HG03066 (cell line): ENCODE results near the gene CXCL3.

Experiments
- ATAC-seq: cut with Tn5 transposase; IDR thresholded peaks from one replicate; pipeline ENCODE4 v1.9.1; 2021; ENCODE audit warnings: low read depth; ENCODE audit not compliant: unreplicated experiment

The CXCL3 gene

GRCh38 chr4:74016068-74016467, 22.4 kb downstream of the CXCL3 start:
- no peak for ATAC-seq

- ATAC-seq, result no peak
These were observed 23.2 kb downstream of the CXCL3 start for GRCh38 chr4:74015126-74015780.

- no peak for ATAC-seq
These were observed 24.2 kb downstream of the CXCL3 start for GRCh38 chr4:74014332-74014731.

- ATAC-seq, result no peak
These were observed 25.2 kb downstream of the CXCL3 start for GRCh38 chr4:74013264-74013663.

DNA sequence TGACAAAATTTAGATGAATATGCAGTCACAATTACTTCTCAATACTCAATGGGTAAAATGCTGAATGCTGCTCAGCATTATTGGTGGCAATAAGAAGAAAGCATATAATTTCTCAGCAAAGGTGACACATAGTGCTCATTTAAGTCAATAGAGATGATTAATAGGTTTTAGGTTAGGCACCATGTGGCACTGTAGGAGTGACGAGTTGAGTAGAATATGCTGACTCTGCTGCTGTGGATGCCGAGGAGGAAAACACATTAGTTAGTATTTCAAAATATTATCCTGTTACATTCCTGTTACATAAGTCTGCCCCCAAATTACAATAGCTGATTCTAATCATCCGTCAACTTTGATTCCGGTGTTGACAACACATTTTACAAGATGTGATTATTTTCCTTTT, 26.4 kb downstream of the CXCL3 start:
- ATAC-seq, result no peak

- ATAC-seq, result no peak
These were observed 29.2 kb downstream of the CXCL3 start for GRCh38 chr4:74009307-74009706.

DNA sequence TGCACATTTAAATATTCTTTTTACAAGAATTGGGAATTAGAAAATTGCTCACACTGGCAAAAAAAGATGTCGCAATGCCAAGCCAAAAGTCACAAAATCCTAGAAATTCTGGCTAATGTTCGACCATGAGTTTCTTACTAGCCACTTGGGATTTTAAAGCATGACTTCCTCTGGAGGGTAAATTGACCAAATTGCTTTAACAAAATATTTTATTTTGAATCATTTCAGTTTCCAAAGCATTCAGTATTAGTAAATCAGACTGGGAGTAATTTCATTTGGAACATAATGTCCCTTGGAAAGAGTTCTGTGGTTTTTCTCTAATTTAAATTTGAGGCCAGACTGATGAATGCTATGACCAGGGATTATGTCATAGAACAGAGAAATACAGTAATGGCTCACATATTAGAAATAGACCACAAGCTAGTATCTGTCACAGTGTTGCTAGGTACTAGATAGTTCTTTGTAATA, 32.4 kb downstream of the CXCL3 start:
- ATAC-seq, result no peak

- no peak for ATAC-seq
These were observed 33.0 kb downstream of the CXCL3 start for GRCh38 chr4:74005528-74005927.

DNA sequence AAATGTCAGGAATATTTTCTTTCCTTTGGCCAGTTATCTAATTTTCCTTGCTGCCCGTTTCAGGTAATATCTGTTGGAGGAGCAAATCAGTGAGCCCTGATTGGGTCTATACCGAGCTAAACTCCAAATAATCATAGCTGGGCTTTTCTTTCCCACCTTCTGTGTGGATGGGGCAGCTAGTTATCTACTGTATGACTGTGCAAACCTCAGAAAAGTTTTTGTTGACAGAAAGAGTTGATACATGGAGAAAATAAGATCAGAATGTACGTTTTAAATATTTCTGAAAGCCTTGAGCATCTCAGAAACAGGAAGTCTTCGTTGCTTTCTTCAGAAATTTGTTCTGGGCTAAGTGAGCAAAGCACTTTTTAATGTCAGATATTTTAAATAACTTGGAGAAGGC, 33.8 kb downstream of the CXCL3 start:
- no peak for ATAC-seq

GRCh38 chr4:74000301-74000700, 38.2 kb downstream of the CXCL3 start:
- ATAC-seq, result no peak

DNA sequence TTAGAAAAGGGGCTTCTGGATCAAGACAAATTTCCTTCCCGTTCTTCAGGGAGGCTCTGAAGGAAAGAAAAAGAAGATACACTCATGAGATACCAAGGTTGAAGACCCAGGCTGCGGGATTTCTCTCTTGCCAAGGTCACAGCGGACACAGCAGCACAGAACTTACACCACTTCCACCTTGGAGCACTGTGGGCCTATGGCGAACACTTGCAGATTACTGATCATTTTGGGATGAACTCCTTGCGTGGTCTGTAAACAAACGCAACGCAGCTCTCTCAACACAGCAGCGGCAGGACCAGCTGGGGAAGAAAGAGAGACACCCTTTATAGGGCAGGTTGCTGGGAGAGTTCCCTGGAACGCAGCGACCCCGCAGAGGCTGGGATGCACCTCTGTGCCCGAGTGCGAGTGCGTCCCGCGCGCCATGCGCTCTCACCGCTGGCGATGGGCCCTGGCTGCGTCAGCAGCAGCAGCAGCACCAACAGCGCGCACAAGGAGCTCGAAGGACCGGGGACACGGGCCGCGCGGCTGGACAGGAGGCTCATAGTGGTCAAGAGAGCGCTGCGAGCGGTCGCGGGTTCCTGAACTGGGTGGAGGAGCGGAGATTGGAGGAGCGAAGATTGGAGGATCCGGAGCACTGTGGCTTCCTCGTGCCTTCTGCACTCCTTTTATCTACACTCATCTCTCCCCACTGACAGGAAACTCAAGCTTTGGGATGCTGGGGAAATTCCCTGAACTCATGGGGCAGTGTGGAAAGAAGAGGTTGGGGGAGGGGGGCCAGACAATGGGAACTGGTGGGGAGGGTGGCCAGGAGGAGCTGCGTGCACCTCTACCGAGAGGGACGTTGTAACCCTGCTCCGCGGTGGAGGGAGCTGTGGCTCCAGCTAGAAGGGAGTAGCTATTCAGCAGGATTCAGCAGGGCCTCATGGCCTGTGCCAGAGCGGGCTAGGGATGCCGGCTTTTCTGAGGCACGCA, 40.2 kb downstream of the CXCL3 start, which contains the start of gene CXCL5:
TSS of gene CXCL5 (minus strand) at position 638 of the 972 bp plus-strand sequence. CDS start at position 542, 96 bp downstream.
- ATAC-seq, result no peak

GRCh38 chr4:73992050-73992449, 46.4 kb downstream of the CXCL3 start:
- no peak for ATAC-seq

DNA sequence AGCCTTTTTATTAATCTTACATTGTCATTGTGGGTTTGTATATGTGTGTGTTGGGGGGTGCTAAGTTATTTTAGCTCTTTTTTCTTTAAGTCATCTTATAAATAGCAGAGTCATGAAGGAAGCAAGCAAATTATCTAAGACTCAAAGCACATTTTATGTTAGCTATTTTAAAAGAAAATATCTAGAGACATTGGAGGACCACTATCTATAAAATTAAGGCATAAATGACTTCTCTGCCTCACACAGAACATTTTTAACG, 46.8 kb downstream of the CXCL3 start:
- no peak for ATAC-seq

GRCh38 chr4:73990988-73991741, 47.3 kb downstream of the CXCL3 start:
- ATAC-seq, result no peak

DNA sequence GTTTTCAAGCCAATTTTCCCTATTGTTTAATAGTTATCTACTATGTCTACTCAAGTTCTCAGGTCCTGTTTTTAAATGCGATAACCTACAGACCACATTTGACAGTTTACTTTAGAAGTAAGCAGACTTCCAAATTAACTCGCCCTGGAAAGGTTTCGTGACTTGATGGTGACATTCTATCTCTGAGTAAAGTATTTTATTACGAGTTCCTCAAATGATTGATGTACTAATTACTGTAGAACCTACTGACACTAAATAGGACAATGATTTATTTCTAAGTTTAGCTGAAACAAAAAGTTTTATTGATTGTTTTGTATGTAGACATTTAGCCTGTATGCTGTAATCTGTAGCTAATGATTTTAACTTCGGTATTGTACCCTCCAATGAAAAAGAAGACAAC, 48.6 kb downstream of the CXCL3 start:
- no peak for ATAC-seq

DNA sequence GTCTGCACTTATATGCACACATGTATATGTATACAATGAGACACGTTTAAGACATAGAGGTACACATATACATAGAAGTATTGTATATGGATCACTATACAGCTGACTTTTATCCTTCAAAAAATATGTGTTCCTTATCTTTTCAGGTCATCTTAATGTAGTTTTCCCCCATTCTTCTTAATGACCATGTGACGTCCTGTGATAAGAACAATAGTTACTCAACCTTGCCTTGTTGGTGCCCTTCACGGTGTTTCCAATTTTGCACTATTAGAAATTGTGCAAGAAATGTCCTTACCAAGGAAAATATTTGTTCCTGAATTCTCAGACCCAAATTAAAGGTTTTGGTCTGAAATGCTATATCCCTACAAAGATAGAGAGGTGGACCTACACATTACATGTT, 49.5 kb downstream of the CXCL3 start:
- no peak for ATAC-seq

- no peak for ATAC-seq
These were observed 50.4 kb downstream of the CXCL3 start, which contains the start of gene PPBP for GRCh38 chr4:73988061-73988460. Gene PPBP, minus strand, starts transcription at chr4:73988190. Its CDS starts 87 bp downstream, at chr4:73988103.
